ENCODE measurements around the gene CBR3.
"Not testable (repeated sequence)": the region's sequence is repeated elsewhere in the genome, so short reads cannot be mapped to it uniquely, and the experiment has no call there.

CBR3 gene

DNA sequence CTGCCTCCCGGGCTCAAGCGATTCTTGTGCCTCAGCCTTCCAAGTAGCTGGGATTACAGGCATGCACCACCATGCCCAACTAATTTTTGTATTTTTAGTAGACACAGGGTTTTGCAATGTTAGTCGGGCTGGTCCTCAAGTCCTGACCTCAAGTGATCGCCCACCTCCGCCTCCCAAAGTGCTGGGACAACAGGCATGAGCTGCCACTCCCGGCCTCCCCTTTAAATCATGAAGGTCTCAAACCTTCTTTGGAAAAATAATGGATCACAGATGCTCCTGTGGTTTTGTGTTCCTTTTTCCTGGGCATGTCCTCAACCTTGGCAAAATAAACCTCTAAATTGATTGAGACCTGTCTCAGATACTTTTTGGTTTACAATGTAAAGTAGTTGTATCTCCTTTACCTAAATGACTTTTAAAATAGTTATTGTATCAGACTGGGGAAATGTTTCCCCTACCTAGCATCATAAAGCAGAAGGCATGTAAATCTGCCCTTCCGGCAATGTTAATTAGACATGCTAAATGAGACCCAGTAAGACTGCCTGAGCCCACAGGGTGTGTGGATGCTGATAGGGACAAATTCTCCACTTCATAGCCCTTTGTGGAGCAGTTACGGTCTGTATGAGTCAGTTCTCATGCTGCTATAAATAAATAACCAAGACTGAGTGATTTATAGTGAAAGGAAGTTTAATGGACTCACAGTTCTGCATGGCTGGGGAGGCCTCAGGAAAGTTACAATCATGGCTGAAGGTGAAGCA lies 37.3 kb upstream of the CBR3 start:
- H3K4me3 ChIP-seq (ENCODE audit: low read depth, low read length): no peak overlapping the region
- DNase-seq (ENCODE audit: low read depth): peak; percentile 49
- TF ChIP-seq, protein P1, sequence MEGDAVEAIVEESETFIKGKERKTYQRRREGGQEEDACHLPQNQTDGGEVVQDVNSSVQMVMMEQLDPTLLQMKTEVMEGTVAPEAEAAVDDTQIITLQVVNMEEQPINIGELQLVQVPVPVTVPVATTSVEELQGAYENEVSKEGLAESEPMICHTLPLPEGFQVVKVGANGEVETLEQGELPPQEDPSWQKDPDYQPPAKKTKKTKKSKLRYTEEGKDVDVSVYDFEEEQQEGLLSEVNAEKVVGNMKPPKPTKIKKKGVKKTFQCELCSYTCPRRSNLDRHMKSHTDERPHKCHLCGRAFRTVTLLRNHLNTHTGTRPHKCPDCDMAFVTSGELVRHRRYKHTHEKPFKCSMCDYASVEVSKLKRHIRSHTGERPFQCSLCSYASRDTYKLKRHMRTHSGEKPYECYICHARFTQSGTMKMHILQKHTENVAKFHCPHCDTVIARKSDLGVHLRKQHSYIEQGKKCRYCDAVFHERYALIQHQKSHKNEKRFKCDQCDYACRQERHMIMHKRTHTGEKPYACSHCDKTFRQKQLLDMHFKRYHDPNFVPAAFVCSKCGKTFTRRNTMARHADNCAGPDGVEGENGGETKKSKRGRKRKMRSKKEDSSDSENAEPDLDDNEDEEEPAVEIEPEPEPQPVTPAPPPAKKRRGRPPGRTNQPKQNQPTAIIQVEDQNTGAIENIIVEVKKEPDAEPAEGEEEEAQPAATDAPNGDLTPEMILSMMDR (IDR thresholded peaks at IDR 0.05; ENCODE audit: insufficient read depth, low read depth, low read length, missing control alignments): no peak

DNA sequence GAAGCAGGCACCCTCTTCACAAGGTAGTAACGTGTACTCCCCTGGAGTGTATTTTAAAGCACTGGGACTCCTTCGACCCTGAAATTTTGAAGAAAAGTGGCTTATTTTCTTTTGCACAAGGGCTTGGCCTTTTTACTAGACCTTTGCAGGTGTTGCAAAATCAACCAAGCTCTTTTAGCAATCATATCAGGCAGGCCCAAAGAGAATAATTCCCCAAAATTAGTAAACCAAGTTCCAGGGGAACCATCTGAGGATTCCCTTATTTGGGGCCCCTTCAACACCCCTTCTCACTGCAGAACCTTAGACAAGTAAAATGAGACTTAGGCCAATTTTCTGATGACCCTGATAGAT lies 36.7 kb upstream of the CBR3 start:
- no peak overlapping the region for H3K4me3 ChIP-seq (ENCODE audit: low read depth, low read length)
- TF ChIP-seq, protein P1 (IDR thresholded peaks at IDR 0.05; ENCODE audit: insufficient read depth, low read depth, low read length, missing control alignments): no peak
- no peak for DNase-seq (ENCODE audit: low read depth)

DNA sequence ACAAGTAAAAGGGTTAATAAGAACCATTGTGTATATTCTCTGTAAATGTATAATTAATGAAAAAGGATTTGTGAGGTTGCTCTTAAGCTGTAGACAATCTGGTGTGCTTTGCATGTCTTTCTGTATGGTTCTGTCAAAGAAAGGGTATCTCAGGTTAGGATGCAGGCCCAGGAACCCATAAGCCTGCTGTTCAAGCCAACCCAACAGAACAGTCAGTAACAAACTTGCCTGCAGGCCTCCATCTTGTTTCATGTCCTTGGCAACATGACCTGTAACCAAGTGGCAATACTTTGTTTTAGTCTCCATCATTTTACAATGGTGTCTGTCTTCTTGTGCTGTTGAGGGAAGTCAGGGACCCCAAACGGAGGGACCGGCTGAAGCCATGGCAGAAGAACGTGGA lies 35.9 kb upstream of the CBR3 start:
- no peak overlapping the region for H3K4me3 ChIP-seq (ENCODE audit: low read depth, low read length)
- no peak for DNase-seq (ENCODE audit: low read depth)
- TF ChIP-seq, protein P1 (IDR thresholded peaks at IDR 0.05; ENCODE audit: insufficient read depth, low read depth, low read length, missing control alignments): no peak

DNA sequence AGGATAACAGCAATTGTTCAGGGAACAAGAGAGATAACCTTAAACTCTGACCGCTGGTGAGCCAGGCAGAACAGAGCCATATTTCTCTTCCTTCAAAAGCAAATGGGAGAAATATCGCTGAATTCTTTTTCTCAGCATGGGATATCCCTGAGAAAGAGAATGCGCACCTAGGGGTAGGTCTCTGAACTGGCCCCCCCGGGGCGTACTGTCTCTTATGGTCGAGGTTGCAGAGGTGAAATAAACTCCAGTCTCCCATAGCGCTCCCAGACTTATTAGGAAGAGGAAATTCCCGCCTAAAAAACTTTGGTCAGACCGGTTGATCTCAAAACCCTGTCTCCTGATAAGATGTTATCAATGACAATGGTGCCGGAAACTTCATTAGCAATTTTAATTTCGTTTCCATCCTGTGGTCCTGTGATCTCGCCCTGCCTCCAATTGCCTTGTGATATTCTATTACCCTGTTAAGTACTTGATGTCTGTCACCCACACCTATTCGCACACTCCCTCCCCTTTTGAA lies 35.1 kb upstream of the CBR3 start:
- H3K4me3 ChIP-seq (ENCODE audit: low read depth, low read length); DNase-seq (ENCODE audit: low read depth): not testable (repeated sequence)

DNA sequence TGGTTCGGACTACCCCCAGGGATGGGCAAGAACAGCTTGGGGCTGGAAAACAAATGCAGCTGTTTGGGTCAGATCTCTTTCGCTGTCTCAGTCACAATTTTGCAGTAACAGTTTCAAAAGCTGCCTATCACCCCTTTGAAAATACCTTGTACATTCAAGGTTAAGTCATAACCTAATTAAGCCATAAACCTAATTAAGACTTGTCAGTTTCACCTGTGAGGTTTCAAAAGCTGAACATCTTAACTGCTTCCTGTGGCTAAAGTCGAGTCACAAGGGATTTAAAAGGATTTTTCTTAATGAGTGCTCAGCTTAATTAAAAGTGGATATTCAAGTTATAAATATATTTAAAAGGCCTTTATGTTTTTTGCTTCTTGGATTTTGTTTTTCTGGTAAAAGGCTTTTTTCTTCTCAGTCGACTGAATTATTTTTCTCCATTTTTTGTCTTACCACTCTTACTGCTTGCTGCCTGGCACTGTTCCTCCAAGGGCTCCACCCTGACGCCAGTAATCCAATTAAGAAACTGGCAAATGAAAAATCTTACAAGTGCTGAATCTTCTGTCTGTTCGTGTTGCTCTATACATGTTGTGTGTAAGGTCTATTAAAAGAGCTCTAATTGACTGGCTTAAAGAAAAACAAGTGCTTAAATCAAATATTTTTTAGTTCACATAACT lies 33.8 kb upstream of the CBR3 start:
- TF ChIP-seq, protein P1 (IDR thresholded peaks at IDR 0.05; ENCODE audit: insufficient read depth, low read depth, low read length, missing control alignments): no peak
- no peak for DNase-seq (ENCODE audit: low read depth)
- no peak overlapping the region for H3K4me3 ChIP-seq (ENCODE audit: low read depth, low read length)

DNA sequence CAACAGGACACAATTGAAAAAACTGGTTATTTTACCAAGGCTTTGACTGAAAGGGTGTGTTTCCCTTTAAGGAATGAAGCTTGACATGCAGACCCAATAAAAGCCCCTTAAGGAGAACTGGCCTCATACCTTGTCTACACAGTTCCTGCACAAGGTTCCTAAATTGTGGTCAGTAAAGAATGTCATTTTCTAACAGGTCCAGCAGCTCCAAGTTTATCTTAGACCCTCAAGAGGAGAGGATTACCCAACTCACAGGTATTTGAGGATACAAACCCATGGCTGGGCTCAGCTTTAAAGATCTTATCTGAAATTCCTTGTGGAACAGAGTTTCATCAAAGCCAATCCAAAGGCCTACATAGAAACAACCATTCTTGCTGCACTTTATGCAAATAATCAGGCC lies 31.4 kb upstream of the CBR3 start:
- TF ChIP-seq, protein P1 (IDR thresholded peaks at IDR 0.05; ENCODE audit: insufficient read depth, low read depth, low read length, missing control alignments): no peak
- no peak overlapping the region for H3K4me3 ChIP-seq (ENCODE audit: low read depth, low read length)
- no peak for DNase-seq (ENCODE audit: low read depth)

DNA sequence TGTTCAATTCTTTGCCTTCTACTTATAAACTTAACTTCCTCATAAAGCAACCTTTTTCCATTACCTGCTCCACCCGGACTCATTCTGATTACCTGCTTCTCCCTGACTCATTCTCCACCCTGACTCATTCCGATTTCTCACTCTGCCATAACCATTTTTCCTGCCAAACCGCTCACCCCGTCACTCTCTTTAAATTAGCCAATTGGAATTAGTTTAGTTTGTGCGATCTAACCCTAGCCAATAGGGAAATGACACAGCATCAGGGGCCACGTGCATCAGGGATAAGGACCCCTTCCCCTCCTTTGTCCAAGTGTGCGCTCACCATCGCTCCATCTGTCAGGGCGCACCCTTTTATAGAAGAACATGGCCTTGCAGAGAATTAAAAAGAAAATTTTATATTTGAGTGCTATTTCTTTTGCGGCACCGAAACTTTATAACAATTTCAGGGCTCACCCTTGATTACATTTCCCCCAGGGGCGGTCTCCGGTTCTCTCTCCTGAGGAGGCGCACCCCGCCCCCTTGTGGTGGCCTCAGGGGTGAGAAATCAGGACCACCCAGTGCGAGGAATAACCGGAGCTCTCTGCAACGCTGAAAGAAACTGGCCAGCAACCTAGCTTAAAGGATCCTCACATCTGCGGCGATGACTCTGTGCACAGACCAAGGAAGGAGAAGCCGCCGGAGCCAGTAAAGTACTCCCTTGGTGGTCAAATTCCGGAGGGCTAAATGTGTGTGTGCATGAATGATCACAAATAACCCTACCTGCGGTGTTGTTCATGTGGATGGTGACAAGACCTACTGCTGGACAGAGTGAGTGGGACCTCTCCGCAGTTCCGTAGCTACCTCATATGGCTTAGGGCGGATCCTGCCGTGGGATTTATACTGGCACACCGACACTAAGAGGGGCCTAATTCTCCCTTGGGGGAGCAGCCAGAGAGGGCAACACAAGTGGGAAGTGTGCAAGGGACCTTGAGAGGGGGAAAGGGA lies 30.3 kb upstream of the CBR3 start:
- TF ChIP-seq, protein P1 (IDR thresholded peaks at IDR 0.05; ENCODE audit: insufficient read depth, low read depth, low read length, missing control alignments): peak; percentile 33
- H3K4me3 ChIP-seq (ENCODE audit: low read depth, low read length): no peak overlapping the region
- DNase-seq (ENCODE audit: low read depth): peak; percentile 31

Measured in GM12865 (cell line).